ENCODE data around the gene PALS1. TPM values are rescaled to one million over a fixed set of nuclear protein-coding genes. Genes with fewer than 3 reads are reported as not detected.
A peak's percentile ranks its signal among the peaks of the same experiment; 100 is the strongest.

PALS1 gene
- total and polyA plus RNA-seq, 2 of the 8 experiments (the other 6 are each of a cell fraction or from before 2014, with no cell fraction given) = 6.7 to 25.1 TPM

DNA sequence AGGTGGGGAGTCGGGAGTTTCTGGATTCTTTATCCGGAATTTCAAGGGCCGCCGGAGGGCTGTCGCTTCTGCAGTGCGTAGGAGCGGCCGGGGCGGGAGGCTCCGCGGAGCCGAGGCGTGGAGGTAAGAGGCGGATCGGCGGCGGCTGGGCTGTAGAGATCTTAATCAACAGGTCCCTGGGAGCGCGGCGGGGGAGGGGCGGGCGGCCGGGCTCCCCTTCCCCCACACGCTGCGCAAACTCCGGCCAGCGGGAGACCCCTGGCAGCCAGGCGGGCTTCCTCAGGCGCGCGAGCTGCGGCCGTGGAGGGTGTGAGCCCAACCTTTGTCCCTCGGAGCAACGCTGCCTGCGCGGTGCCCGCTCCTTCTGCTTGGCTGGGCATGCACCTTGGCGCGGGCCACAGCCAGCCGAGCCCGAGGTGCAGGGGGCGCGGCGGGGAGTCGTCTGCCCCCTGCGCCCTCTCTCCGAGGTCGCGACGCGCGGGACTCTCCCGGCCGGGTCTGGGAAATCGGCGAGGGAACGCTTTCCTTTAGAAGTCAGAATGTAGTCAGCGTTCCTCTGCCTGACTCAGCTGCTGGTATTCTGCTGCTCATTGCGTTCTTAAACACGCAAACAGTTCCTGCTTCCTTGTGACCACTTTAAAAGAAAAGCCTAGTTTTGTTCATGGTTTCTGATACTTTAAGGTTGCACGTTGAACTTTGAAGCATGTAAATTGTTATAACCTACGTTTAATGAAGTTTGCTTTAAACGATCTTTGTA, at the start of gene PALS1 (continued):
- TF ChIP-seq CHD7 (IDR thresholded peaks at IDR 0.05; ENCODE audit: insufficient replicate concordance, low read length) (no peak), HDAC6 (IDR thresholded peaks at IDR 0.05; ENCODE audit: low read depth, low read length) (no peak), SRF (IDR thresholded peaks at IDR 0.05; ENCODE audit: low read depth, low read length) (no peak), HDAC2 (IDR thresholded peaks at IDR 0.05; ENCODE audit: borderline replicate concordance in 1 of 2, low read depth in 2 of 2, low read length in 2 of 2) (no peak; a peak in 1 of 4 replicates), ASH2L (IDR thresholded peaks at IDR 0.05; ENCODE audit: low read length) (peak; percentile 80), E2F6 (IDR thresholded peaks at IDR 0.05) (no peak; the same call in 1 of the 2 replicates), ATF2 (IDR thresholded peaks at IDR 0.05; ENCODE audit: low read length) (no peak)
